IPS DF 6.9 (cell line): ENCODE measurements around the gene TMEM123.

ENCODE experiments used
- DNase-seq: peaks from one replicate; pipeline ENCODE4 v3.0.0-alpha.2; 2013; ENCODE audit warnings: low read depth, low spot score
- H3K27ac ChIP-seq: one replicate; pipeline ENCODE4 v1.5.1; 2013; ENCODE audit warnings: low read length, control low read depth
- H3K27me3 ChIP-seq: 2 replicates; pipeline ENCODE4 v1.6.1; 2013; ENCODE audit warnings: mild to moderate bottlenecking, low read length; ENCODE audit not compliant: control insufficient read depth, insufficient read depth
- H3K36me3 ChIP-seq: 2 replicates; pipeline ENCODE4 v1.6.1; 2013; ENCODE audit warnings: low read length; ENCODE audit not compliant: control insufficient read depth, insufficient read depth
- H3K4me1 ChIP-seq: 2 replicates; pipeline ENCODE4 v1.6.1; 2013; ENCODE audit warnings: low read length; ENCODE audit not compliant: control insufficient read depth, insufficient read depth
- H3K4me3 ChIP-seq: 2 replicates; pipeline ENCODE4 v1.5.1; 2013; ENCODE audit warnings: mild to moderate bottlenecking, low read length
- H3K9me3 ChIP-seq: 2 replicates; pipeline ENCODE4 v1.6.1; 2013; ENCODE audit warnings: low read length, inconsistent platforms; ENCODE audit not compliant: control insufficient read depth, insufficient read depth
- WGBS: extraction: QIAGEN DNeasy Blood & Tissue Kit; methylation state at CpG from one replicate; pipeline ENCODE4 v1.1.7; 2013; ENCODE audit warnings: mixed read lengths, missing lambda C conversion rate; ENCODE audit not compliant: insufficient read length, insufficient coverage; 5-methylcytosine and 5-hydroxymethylcytosine counted together

TMEM123 gene

GRCh38 chr11:102489186-102490145 lies 36.9 kb upstream of the TMEM123 start:
- no peak overlapping the region for H3K4me3 ChIP-seq
- no peaks in the 10 kb centered on the region for H3K36me3 ChIP-seq
- H3K4me1 ChIP-seq: no peaks in the 10 kb centered on the region
- H3K27me3 ChIP-seq: no peaks in the 10 kb centered on the region
- DNase-seq: no peak
- H3K27ac ChIP-seq: no peak overlapping the region
- no CpG with 5 or more reads among the region's 5 CpGs for WGBS
- no peaks in the 10 kb centered on the region for H3K9me3 ChIP-seq

DNA sequence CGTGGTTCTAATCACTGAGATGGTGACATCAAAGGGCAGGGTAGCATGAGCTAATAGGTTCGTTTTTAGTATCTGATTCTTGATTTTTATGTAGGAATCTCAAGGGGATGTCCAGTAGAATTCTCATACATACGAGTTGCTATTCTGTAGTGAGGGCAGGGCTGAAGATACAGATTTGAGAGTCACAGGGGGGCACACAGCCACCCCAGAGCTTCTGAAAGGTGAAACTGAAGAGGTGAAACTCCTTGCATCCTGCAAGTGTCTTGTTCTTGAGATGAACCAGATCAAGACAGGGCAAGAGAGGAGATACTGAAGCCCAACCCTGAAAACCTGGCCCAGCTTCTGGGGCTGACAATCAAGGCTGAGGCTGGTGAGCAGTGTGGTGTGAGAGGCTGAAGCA lies 35.6 kb upstream of the TMEM123 start:
- Histone ChIP-seq H3K27me3 (no peaks in the 10 kb centered on the region), H3K9me3 (no peaks in the 10 kb centered on the region), H3K4me3 (no peak overlapping the region), H3K36me3 (no peaks in the 10 kb centered on the region), H3K27ac (no peak overlapping the region), H3K4me1 (no peaks in the 10 kb centered on the region)
- no peak for DNase-seq
- WGBS: no CpG with 5 or more reads among the region's 3 CpGs

GRCh38 chr11:102487214-102487613 lies 34.6 kb upstream of the TMEM123 start:
- H3K36me3 ChIP-seq: no peaks in the 10 kb centered on the region
- H3K9me3 ChIP-seq: no peaks in the 10 kb centered on the region
- H3K27ac ChIP-seq: no peak overlapping the region
- no peaks in the 10 kb centered on the region for H3K27me3 ChIP-seq
- H3K4me1 ChIP-seq: no peaks in the 10 kb centered on the region
- H3K4me3 ChIP-seq: no peak overlapping the region
- WGBS: no CpG with 5 or more reads among the region's 1 CpG
- no peak for DNase-seq

DNA sequence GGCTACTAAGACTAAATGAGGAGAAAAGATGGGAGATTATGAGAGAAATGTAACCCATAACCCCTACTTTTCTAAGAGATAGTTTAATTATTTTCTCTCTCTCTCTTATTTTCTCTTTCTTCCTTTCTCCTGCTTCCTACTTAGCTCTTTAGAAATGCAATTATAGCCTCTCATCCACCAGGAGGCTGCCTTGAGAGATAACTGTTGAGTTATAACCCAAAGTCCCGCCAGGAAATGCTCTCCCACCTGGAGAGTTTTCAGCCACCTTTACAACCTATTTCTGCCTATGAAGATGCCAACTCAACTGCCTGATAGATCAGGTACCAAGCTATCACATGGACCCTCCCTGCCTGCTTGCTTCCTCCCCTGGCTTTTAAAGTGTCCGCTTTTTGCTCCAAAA lies 34.0 kb upstream of the TMEM123 start:
- WGBS: no CpG with 5 or more reads among the region's 2 CpGs
- Histone ChIP-seq H3K4me1 (no peaks in the 10 kb centered on the region), H3K27ac (no peak overlapping the region)

GRCh38 chr11:102485095-102485722 lies 32.6 kb upstream of the TMEM123 start:
- WGBS: no CpG with 5 or more reads among the region's 2 CpGs
- no peak for DNase-seq

More for the DNA sequence above, 34.0 kb upstream of the TMEM123 start:
- Histone ChIP-seq H3K27me3 (no peaks in the 10 kb centered on the region), H3K36me3 (no peaks in the 10 kb centered on the region), H3K4me3 (no peak overlapping the region), H3K9me3 (no peaks in the 10 kb centered on the region)
- no peak for DNase-seq

GRCh38 chr11:102482433-102482832 lies 29.9 kb upstream of the TMEM123 start:
- Histone ChIP-seq H3K36me3 (no peaks in the 10 kb centered on the region), H3K4me3 (no peak overlapping the region), H3K9me3 (no peaks in the 10 kb centered on the region), H3K4me1 (no peaks in the 10 kb centered on the region), H3K27ac (no peak overlapping the region), H3K27me3 (no peaks in the 10 kb centered on the region)
- DNase-seq: no peak
- no CpG with 5 or more reads among the region's 3 CpGs for WGBS

More at GRCh38 chr11:102485095-102485722, 32.6 kb upstream of the TMEM123 start:
- Histone ChIP-seq H3K27ac (no peak overlapping the region), H3K27me3 (no peaks in the 10 kb centered on the region), H3K4me3 (no peak overlapping the region), H3K36me3 (no peaks in the 10 kb centered on the region), H3K4me1 (no peaks in the 10 kb centered on the region), H3K9me3 (no peaks in the 10 kb centered on the region)

GRCh38 chr11:102479733-102480132 lies 27.2 kb upstream of the TMEM123 start:
- DNase-seq: no peak
- H3K9me3 ChIP-seq: no peaks in the 10 kb centered on the region
- no peaks in the 10 kb centered on the region for H3K36me3 ChIP-seq
- no peak overlapping the region for H3K4me3 ChIP-seq
- H3K27me3 ChIP-seq: no peaks in the 10 kb centered on the region
- H3K4me1 ChIP-seq: no peaks in the 10 kb centered on the region
- no CpG with 5 or more reads among the region's 2 CpGs for WGBS
- H3K27ac ChIP-seq: no peak overlapping the region

GRCh38 chr11:102478673-102479299 lies 26.2 kb upstream of the TMEM123 start:
- H3K27me3 ChIP-seq: no peaks in the 10 kb centered on the region
- H3K9me3 ChIP-seq: no peaks in the 10 kb centered on the region
- no peaks in the 10 kb centered on the region for H3K36me3 ChIP-seq
- WGBS: no CpG with 5 or more reads among the region's 1 CpG
- H3K4me1 ChIP-seq: no peaks in the 10 kb centered on the region
- no peak overlapping the region for H3K4me3 ChIP-seq
- no peak overlapping the region for H3K27ac ChIP-seq
- no peak for DNase-seq

- no peak for DNase-seq
- no CpG with 5 or more reads among the region's 1 CpG for WGBS
- no peaks in the 10 kb centered on the region for H3K27me3 ChIP-seq
- H3K36me3 ChIP-seq: no peaks in the 10 kb centered on the region
- no peaks in the 10 kb centered on the region for H3K9me3 ChIP-seq
- H3K4me1 ChIP-seq: no peaks in the 10 kb centered on the region
- H3K27ac ChIP-seq: no peak overlapping the region
- no peak overlapping the region for H3K4me3 ChIP-seq
Observed at GRCh38 chr11:102476812-102477211, 24.2 kb upstream of the TMEM123 start.

DNA sequence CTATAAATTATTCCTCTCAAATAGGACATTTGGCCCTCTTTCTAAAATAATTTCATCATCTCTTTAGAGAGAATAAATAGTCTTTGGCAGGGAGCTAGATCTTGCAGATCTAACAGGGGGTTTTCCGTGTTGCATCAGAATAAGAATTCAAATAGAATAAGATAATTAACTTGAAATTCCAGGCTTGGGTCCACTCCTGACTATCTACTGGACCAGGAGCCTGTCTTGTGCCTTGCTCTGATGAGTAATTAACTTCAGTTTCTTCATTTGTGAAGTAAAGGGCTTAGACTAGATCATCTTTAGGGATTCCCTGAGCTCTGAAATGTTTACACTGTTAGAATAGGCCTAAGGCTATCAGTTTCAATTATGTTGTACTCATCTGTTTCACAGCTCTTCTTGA lies 23.5 kb upstream of the TMEM123 start:
- WGBS: no CpG with 5 or more reads among the region's 1 CpG
- DNase-seq: no peak
- H3K27me3 ChIP-seq: no peaks in the 10 kb centered on the region
- no peaks in the 10 kb centered on the region for H3K4me1 ChIP-seq
- no peak overlapping the region for H3K4me3 ChIP-seq
- no peaks in the 10 kb centered on the region for H3K36me3 ChIP-seq
- no peak overlapping the region for H3K27ac ChIP-seq
- H3K9me3 ChIP-seq: no peaks in the 10 kb centered on the region
